HCT116 (cell line): Measurements from ENCODE around the gene SYN1. TPM values are rescaled to one million over a fixed set of nuclear protein-coding genes. Genes with fewer than 3 reads are reported as not detected.

Experiments
- ATAC-seq: fragments of 200-7000 bp; cut with Tn5 transposase; 2 replicates; pipeline ENCODE4 v1.9.1; 2020; ENCODE audit warnings: mild to moderate bottlenecking, moderate library complexity
- BruUV-seq: library from RNA; stranded (reverse); fragments of 400-500 nt; replicated peaks from 2 replicates; lab custom pipeline; 2021; lab: Mats Ljungman, UMichigan
- CTCF ChIA-PET: fragments of 300-600 bp; sonication (Branson Sonifier 250); formaldehyde crosslinking; loops from one replicate; lab custom pipeline; 2021; ENCODE audit warnings: antibody characterized with exemption; lab: Charles Lee
- POLR2A ChIA-PET: fragments of 300-600, 350-600 bp; sonication (Branson Sonifier 250); formaldehyde crosslinking; loops from one replicate; lab custom pipeline; 2021; ENCODE audit warnings: antibody characterized with exemption; lab: Charles Lee
- RAD21 ChIA-PET, 2 experiments: fragments of 300-600 bp; sonication (Branson Sonifier 250); formaldehyde crosslinking; loops; one replicate each; lab custom pipeline; 2023; ENCODE audit warnings: low total read pairs in 2 of 2; ENCODE audit not compliant: uncharacterized antibody in 2 of 2, unreplicated experiment in 2 of 2, low non-redundant PET in 1 of 2; lab: Charles Lee
- DNase-seq: peaks from one replicate; pipeline ENCODE4 v3.0.0-alpha.2; 2010; ENCODE audit warnings: low read depth, low spot score
- H2AFZ ChIP-seq: fragments of 200-600 bp; shearing (Covaris generic), sonication (generic); 2 replicates; pipeline ENCODE4 v1.6.1; 2017; ENCODE audit warnings: low read depth, mixed run types, mixed read lengths, antibody characterized with exemption, low read length; ENCODE audit not compliant: poor library complexity, severe bottlenecking
- H3K27ac ChIP-seq: 2 replicates; pipeline ENCODE4 v1.5.1; 2012; ENCODE audit warnings: low read depth, low read length
- H3K27me3 ChIP-seq: fragments of 200-600 bp; sonication (generic); 2 replicates; pipeline ENCODE4 v1.6.1; 2016; ENCODE audit warnings: mixed run types, low read length, mixed read lengths; ENCODE audit not compliant: insufficient read depth
- H3K36me3 ChIP-seq, 2 experiments: fragments of 200-500 bp in 1 of 2; fragments of 200-600 bp in 1 of 2; sonication (Bioruptor generic) in 1 of 2; sonication (generic) in 1 of 2; 2 replicates each; pipeline versions ENCODE4 v1.5.1 to v1.6.1; 2014 to 2016; ENCODE audit warnings: low read length in 2 of 2, inconsistent platforms in 1 of 2, mixed read lengths in 1 of 2, mixed run types in 1 of 2; ENCODE audit not compliant: insufficient read depth in 2 of 2, control insufficient read depth in 1 of 2
- H3K4me1 ChIP-seq, 2 experiments: fragments of 200-600 bp in 1 of 2; sonication (generic) in 1 of 2; 2 replicates each; pipeline versions ENCODE4 v1.5.1 to v1.6.1; 2012 to 2017; ENCODE audit warnings: low read length in 2 of 2, inconsistent platforms in 1 of 2, mild to moderate bottlenecking in 1 of 2, mixed read lengths in 1 of 2, mixed run types in 1 of 2, moderate library complexity in 1 of 2; ENCODE audit not compliant: insufficient read depth in 2 of 2, control insufficient read depth in 1 of 2
- H3K4me2 ChIP-seq: fragments of 200-600 bp; sonication (generic); 2 replicates; pipeline ENCODE4 v1.6.1; 2017; ENCODE audit warnings: mixed run types, low read length, mixed read lengths
- H3K4me3 ChIP-seq, 2 experiments: fragments of 200-600 bp in 1 of 2; sonication (generic) in 1 of 2; replicated peaks in 1 of 2; 2 replicates each; pipeline ENCODE4 v1.5.1; 2011 to 2016; ENCODE audit warnings: low read length in 2 of 2, control low read depth in 1 of 2, low read depth in 1 of 2, mild to moderate bottlenecking in 1 of 2, mixed read lengths in 1 of 2, mixed run types in 1 of 2
- H3K79me2 ChIP-seq: fragments of 200-600 bp; sonication (generic); 2 replicates; pipeline ENCODE4 v1.6.1; 2017; ENCODE audit warnings: mild to moderate bottlenecking, mixed run types, low read length, moderate library complexity, mixed read lengths; ENCODE audit not compliant: insufficient read depth
- H3K9ac ChIP-seq: fragments of 200-600 bp; sonication (generic); 2 replicates; pipeline ENCODE4 v1.6.1; 2016; ENCODE audit warnings: low read length, mixed read lengths
- H3K9me2 ChIP-seq: fragments of 200-600 bp; sonication (generic), shearing (Covaris generic); 2 replicates; pipeline ENCODE4 v1.6.1; 2017; ENCODE audit warnings: mixed run types, mild to moderate bottlenecking, moderate library complexity; ENCODE audit not compliant: insufficient read depth
- H3K9me3 ChIP-seq, 2 experiments: fragments of 200-500 bp in 1 of 2; fragments of 200-600 bp in 1 of 2; sonication (Bioruptor generic) in 1 of 2; sonication (generic) in 1 of 2; 2 replicates each; pipeline ENCODE4 v1.6.1; 2014 to 2017; ENCODE audit warnings: low read length in 2 of 2, mixed read lengths in 2 of 2, inconsistent platforms in 1 of 2, low read depth in 1 of 2, mild to moderate bottlenecking in 1 of 2, mixed run types in 1 of 2, moderate library complexity in 1 of 2; ENCODE audit not compliant: control insufficient read depth in 1 of 2, insufficient read depth in 1 of 2
- H4K20me1 ChIP-seq: fragments of 200-600 bp; sonication (generic), shearing (Covaris generic); 2 replicates; pipeline ENCODE4 v1.6.1; 2017; ENCODE audit warnings: mixed run types, mild to moderate bottlenecking, moderate library complexity; ENCODE audit not compliant: insufficient read depth
- CBX3 ChIP-seq: IDR thresholded peaks from 2 replicates; pipeline ENCODE4 v1.6.1; 2012; ENCODE audit warnings: low read depth
- CEBPB ChIP-seq: IDR thresholded peaks from 2 replicates; pipeline ENCODE4 v1.6.1; 2012; ENCODE audit warnings: low read depth
- EGR1 ChIP-seq: IDR thresholded peaks from 2 replicates; pipeline ENCODE4 v1.6.1; 2012; ENCODE audit warnings: low read depth
- EZH2 ChIP-seq: fragments of 200-600 bp; sonication (generic); IDR thresholded peaks from 2 replicates; pipeline ENCODE4 v1.6.1; 2017; ENCODE audit warnings: antibody characterized with exemption, mixed run types
- EZH2phosphoT487 ChIP-seq: fragments of 200-600 bp; IDR thresholded peaks from 2 replicates; pipeline ENCODE4 v1.6.1; 2018; ENCODE audit warnings: antibody characterized with exemption, borderline replicate concordance
- FOSL1 ChIP-seq: IDR thresholded peaks from 2 replicates; pipeline ENCODE4 v1.6.1; 2012; ENCODE audit warnings: low read depth
- JUND ChIP-seq: IDR thresholded peaks from 2 replicates; pipeline ENCODE4 v1.6.1; 2012
- POLR2AphosphoS5 ChIP-seq: IDR thresholded peaks from 2 replicates; pipeline ENCODE4 v1.6.1; 2011; ENCODE audit warnings: mild to moderate bottlenecking, low read depth, low read length, moderate library complexity
- SIN3A ChIP-seq: IDR thresholded peaks from 2 replicates; pipeline ENCODE4 v1.6.1; 2012; ENCODE audit warnings: low read depth
- SP1 ChIP-seq: IDR thresholded peaks from 2 replicates; pipeline ENCODE4 v1.6.1; 2012; ENCODE audit warnings: low read depth
- SRF ChIP-seq: IDR thresholded peaks from 2 replicates; pipeline ENCODE4 v1.6.1; 2012; ENCODE audit warnings: low read depth
- TCF7L2 ChIP-seq: IDR thresholded peaks from 2 replicates; pipeline ENCODE4 v1.7.0; 2011; ENCODE audit warnings: borderline replicate concordance, inconsistent platforms; ENCODE audit not compliant: insufficient read depth, insufficient read length; ENCODE audit errors: extremely low read depth
- YY1 ChIP-seq: IDR thresholded peaks from 2 replicates; pipeline ENCODE4 v1.6.1; 2011; ENCODE audit warnings: low read length, low read depth, moderate library complexity, mild to moderate bottlenecking; ENCODE audit not compliant: insufficient replicate concordance; ENCODE audit errors: extremely low read depth
- ZFX ChIP-seq: fragments of 450-650 bp; IDR thresholded peaks from 2 replicates; pipeline ENCODE4 v1.6.1; 2017
- ZNF274 ChIP-seq: fragments of 200-500 bp; sonication (Bioruptor generic); IDR thresholded peaks from 2 replicates; pipeline ENCODE4 v1.6.1; 2014; ENCODE audit warnings: mild to moderate bottlenecking, low read depth, low read length, inconsistent platforms
- intact Hi-C: fragments of 100-400 bp; cut with micrococcal nuclease; formaldehyde crosslinking; loops from 2 replicates; pipeline ENCODE4 v1.10.0; 2022
- total RNA-seq: library from RNA; stranded (reverse); gene quantifications from one replicate; pipeline ENCODE4 v1.2.1, GENCODE V29; 2021; ENCODE audit not compliant: unreplicated experiment
- TF ChIP-seq, protein P1 (sequence below), 3 experiments: fragments of 200-600 bp in 1 of 3; sonication (generic) in 1 of 3; IDR thresholded peaks in 2 of 3; conservative IDR thresholded peaks in 1 of 3; 2 replicates each; pipeline ENCODE4 v1.5.1; 2012 to 2017; ENCODE audit warnings: low read depth in 2 of 3, low read length in 2 of 3, antibody characterized with exemption in 1 of 3, borderline replicate concordance in 1 of 3, control low read depth in 1 of 3, mild to moderate bottlenecking in 1 of 3, mixed read lengths in 1 of 3, mixed run types in 1 of 3, moderate library complexity in 1 of 3; ENCODE audit not compliant: insufficient read depth in 1 of 3
- TF ChIP-seq, protein P2 (sequence below): IDR thresholded peaks from 2 replicates; pipeline ENCODE4 v1.6.1; 2012
- TF ChIP-seq, protein P3 (sequence below): IDR thresholded peaks from 2 replicates; pipeline ENCODE4 v1.6.1; 2011; ENCODE audit warnings: mild to moderate bottlenecking, low read length, moderate library complexity; ENCODE audit not compliant: insufficient replicate concordance; ENCODE audit errors: extremely low read depth
- TF ChIP-seq, protein P4 (sequence below): IDR thresholded peaks from 2 replicates; pipeline ENCODE4 v1.6.1; 2012

SYN1 gene
- total RNA-seq, 1 experiment from 2014 or later = 0.86 TPM

DNA sequence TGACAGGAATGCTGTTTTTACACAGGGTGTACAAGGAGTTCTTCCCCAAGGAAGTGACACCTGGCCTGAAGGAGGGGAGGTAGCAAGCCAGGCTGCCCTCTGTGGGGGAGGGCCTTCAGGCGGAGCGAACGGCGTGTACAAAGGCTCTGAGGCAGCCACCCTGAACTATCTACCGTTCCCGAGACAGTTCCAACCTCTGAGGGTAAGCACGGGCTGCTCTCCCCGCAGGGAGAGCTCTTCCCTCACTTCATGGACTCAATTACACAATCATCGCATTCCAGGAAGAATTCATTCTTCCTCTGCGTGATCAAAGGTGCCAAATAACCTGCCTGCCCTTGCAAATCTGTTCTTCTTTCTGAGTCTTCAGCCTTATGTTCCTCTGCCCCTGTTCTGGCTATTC lies 25.9 kb upstream of the SYN1 start:
- Histone ChIP-seq H3K27ac (no peak overlapping the region), H3K4me1 (peaks cover 2 to 10% of the 10 kb centered on the region in 2 experiments; a peak in 3 of 4 replicates), H3K9me2 (no peaks in the 10 kb centered on the region), H2AFZ (no peak overlapping the region), H3K27me3 (no peaks in the 10 kb centered on the region), H3K9me3 (no peaks in the 10 kb centered on the region), H3K79me2 (peaks cover 38% of the 10 kb centered on the region), H3K36me3 (peaks cover 0 to 4% of the 10 kb centered on the region in 2 experiments; a peak in 1 of 4 replicates), H3K4me3 (no peak overlapping the region), H3K9ac (no peak overlapping the region), H3K4me2 (no peak overlapping the region), H4K20me1 (no peaks in the 10 kb centered on the region)
- TF ChIP-seq ZFX = no peak
- no peak for TF ChIP-seq FOSL1
- TF ChIP-seq EZH2 = no peak
- TF ChIP-seq, protein P1, sequence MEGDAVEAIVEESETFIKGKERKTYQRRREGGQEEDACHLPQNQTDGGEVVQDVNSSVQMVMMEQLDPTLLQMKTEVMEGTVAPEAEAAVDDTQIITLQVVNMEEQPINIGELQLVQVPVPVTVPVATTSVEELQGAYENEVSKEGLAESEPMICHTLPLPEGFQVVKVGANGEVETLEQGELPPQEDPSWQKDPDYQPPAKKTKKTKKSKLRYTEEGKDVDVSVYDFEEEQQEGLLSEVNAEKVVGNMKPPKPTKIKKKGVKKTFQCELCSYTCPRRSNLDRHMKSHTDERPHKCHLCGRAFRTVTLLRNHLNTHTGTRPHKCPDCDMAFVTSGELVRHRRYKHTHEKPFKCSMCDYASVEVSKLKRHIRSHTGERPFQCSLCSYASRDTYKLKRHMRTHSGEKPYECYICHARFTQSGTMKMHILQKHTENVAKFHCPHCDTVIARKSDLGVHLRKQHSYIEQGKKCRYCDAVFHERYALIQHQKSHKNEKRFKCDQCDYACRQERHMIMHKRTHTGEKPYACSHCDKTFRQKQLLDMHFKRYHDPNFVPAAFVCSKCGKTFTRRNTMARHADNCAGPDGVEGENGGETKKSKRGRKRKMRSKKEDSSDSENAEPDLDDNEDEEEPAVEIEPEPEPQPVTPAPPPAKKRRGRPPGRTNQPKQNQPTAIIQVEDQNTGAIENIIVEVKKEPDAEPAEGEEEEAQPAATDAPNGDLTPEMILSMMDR (IDR thresholded peaks at IDR 0.05 in 2 of 3, conservative IDR thresholded peaks at IDR 0.05 in 1 of 3; ENCODE audit: borderline replicate concordance in 1 of 3, insufficient read depth in 1 of 3, low read depth in 2 of 3, low read length in 2 of 3) = no peak
- TF ChIP-seq YY1 = no peak
- no peak for TF ChIP-seq EZH2phosphoT487
- TF ChIP-seq POLR2AphosphoS5 = no peak
- TF ChIP-seq EGR1 = no peak
- no peak for TF ChIP-seq CBX3
- TF ChIP-seq ZNF274 = no peak
- TF ChIP-seq SRF = no peak
- TF ChIP-seq TCF7L2 = no peak
- TF ChIP-seq, protein P2, sequence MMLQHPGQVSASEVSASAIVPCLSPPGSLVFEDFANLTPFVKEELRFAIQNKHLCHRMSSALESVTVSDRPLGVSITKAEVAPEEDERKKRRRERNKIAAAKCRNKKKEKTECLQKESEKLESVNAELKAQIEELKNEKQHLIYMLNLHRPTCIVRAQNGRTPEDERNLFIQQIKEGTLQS = no peak
- TF ChIP-seq, protein P3, sequence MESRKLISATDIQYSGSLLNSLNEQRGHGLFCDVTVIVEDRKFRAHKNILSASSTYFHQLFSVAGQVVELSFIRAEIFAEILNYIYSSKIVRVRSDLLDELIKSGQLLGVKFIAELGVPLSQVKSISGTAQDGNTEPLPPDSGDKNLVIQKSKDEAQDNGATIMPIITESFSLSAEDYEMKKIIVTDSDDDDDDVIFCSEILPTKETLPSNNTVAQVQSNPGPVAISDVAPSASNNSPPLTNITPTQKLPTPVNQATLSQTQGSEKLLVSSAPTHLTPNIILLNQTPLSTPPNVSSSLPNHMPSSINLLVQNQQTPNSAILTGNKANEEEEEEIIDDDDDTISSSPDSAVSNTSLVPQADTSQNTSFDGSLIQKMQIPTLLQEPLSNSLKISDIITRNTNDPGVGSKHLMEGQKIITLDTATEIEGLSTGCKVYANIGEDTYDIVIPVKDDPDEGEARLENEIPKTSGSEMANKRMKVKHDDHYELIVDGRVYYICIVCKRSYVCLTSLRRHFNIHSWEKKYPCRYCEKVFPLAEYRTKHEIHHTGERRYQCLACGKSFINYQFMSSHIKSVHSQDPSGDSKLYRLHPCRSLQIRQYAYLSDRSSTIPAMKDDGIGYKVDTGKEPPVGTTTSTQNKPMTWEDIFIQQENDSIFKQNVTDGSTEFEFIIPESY = no peak
- TF ChIP-seq SIN3A = no peak
- TF ChIP-seq JUND = no peak
- no peak for TF ChIP-seq CEBPB
- TF ChIP-seq, protein P4, sequence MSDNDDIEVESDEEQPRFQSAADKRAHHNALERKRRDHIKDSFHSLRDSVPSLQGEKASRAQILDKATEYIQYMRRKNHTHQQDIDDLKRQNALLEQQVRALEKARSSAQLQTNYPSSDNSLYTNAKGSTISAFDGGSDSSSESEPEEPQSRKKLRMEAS = no peak
- no peak for TF ChIP-seq SP1
- ChIA-PET POLR2A (no interaction called here), RAD21 (no interaction called here), CTCF (no interaction called here)
- no peak for ATAC-seq
- BruUV-seq = no TSS peak
- intact Hi-C loops = loop anchor here (2.0 kb wide), 1 partner anchor 83 kb away; no protein-coding TSS in a partner anchor
- no peak for DNase-seq
